ENCODE data around the gene AJM1. TPM values are rescaled to one million over a fixed set of nuclear protein-coding genes. Genes with fewer than 3 reads are reported as not detected.

Gene AJM1
- total RNA-seq, 1 experiment from 2014 or later = 1.9 TPM

GRCh38 chr9:136849038-136849959, 7.0 kb downstream of the AJM1 start, which contains the start of gene PHPT1:
TSS of gene PHPT1 (plus strand) at chr9:136849409. CDS start at chr9:136849431, 22 bp downstream.
- peaks cover 15% of the 10 kb centered on the region for H3K4me1 ChIP-seq (ENCODE audit: low read length)
- H3K79me2 ChIP-seq (ENCODE audit: low read length) = no peaks in the 10 kb centered on the region
- H3K27me3 ChIP-seq (ENCODE audit: low read length) = no peaks in the 10 kb centered on the region
- peak within 1 kb of the TSS; percentile 79 for H3K4me3 ChIP-seq (ENCODE audit: low read length)
- H3K9ac ChIP-seq (ENCODE audit: low read length) = peak within 1 kb of the TSS; percentile 73
- H3K36me3 ChIP-seq (ENCODE audit: insufficient read depth, low read length) = peaks cover 3% of the 10 kb centered on the region; the same call in 1 of the 2 replicates
- H3K4me2 ChIP-seq (ENCODE audit: low read depth, low read length, poor library complexity, severe bottlenecking) = peak within 1 kb of the TSS; percentile 74
- H3K27ac ChIP-seq (ENCODE audit: low read length) = peak within 1 kb of the TSS; percentile 63
- peak; percentile 99 for DNase-seq
- no peak within 1 kb of the TSS for H2AFZ ChIP-seq (ENCODE audit: low read length)
- H3K9me3 ChIP-seq (ENCODE audit: low read length) = no peaks in the 10 kb centered on the region
- H4K20me1 ChIP-seq (ENCODE audit: insufficient read depth, low read depth, low read length) = peaks cover 13% of the 10 kb centered on the region
- no peaks in the 10 kb centered on the region for H3K9me2 ChIP-seq (replicated peaks; ENCODE audit: insufficient read depth, low read length)

DNA sequence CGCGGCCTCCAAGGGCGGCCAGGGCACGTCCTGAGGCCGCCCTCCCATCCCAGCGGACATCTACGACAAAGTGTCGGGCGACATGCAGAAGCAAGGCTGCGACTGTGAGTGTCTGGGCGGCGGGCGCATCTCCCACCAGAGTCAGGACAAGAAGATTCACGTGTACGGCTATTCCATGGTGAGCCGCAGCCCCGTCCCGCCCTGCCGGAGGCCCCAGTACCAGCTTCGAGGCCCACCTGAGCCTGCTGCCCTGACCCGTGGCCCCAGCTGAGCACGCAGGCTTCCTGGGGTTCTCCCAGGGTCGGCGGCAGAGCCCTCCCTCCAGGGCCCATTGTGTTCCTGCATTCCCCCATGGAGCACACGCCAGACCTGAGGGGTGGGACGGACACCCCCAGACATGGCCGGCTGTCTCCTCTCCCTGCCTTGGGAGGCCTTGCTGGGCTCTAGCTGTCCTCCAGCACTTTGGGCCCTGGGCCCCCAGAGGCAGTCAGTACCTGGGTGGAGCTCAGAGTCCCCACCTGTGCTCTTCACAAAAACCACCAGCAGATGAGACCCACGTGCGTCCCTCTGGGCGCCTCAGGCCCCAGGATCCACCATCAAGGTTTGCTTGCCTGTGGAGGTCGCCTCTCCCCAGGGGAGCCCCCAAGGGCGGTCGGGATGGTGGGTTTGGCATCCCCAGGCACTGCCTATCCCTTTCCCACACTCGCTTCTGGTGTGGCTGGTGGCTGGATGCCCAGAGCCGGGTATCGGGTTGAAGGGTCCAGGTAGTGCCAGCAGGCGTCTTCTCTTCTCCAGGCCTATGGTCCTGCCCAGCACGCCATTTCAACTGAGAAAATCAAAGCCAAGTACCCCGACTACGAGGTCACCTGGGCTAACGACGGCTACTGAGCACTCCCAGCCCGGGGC, 7.9 kb downstream of the AJM1 start:
- Histone ChIP-seq H3K4me3 (ENCODE audit: low read length) (peak overlapping the region; percentile 79), H2AFZ (ENCODE audit: low read length) (no peak overlapping the region)
- no peak for DNase-seq

DNA sequence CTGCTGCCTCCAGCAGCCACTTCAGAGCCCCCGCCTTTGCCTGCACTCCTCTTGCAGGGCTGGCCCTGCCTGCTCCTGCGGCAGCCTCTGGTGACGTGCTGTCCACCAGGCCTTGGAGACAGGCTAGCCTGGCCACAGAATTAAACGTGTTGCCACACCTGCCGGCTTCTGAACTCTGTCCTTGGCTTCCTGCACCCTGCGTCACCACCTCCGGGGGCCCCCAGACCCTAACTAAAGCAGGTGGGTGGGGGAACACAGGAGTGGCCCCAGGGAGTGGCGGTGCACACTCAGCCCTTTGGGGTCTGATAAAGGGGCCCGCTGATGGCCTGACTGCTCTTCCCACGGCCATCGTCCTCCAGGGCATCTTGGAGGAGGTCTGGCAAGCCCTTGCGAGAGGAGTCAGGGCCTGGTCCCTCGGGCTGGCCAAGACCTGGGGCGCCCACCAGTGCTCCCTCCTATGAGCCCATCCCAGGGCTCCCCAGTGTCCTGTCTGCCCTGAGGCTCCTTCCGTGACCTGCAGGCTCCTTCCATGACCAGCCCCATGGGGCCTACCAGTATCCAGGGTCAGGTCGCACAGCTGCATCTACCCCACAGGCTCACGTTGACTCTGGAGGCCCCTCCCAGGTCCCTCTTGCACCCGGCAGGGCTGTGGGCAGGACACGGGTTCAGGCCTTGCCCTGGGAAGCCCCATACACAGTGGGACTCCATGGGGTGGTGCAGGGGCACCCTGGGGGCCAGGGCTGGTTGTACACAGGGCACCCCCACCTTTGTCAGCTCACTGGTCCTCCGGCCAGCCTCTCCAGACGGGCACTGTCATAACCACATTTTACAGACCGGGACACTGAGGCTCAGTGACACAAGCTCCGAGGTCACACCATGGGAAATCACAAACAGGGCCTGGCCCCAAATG, 8.8 kb downstream of the AJM1 start:
- Histone ChIP-seq H4K20me1 (ENCODE audit: insufficient read depth, low read depth, low read length) (peaks cover 13% of the 10 kb centered on the region), H3K27ac (ENCODE audit: low read length) (no peak overlapping the region), H3K4me3 (ENCODE audit: low read length) (no peak overlapping the region), H3K9me3 (ENCODE audit: low read length) (no peaks in the 10 kb centered on the region), H3K4me2 (ENCODE audit: low read depth, low read length, poor library complexity, severe bottlenecking) (no peak overlapping the region), H3K36me3 (ENCODE audit: insufficient read depth, low read length) (peaks cover 3% of the 10 kb centered on the region; the same call in 1 of the 2 replicates), H3K27me3 (ENCODE audit: low read length) (no peaks in the 10 kb centered on the region), H3K4me1 (ENCODE audit: low read length) (peaks cover 15% of the 10 kb centered on the region), H3K79me2 (ENCODE audit: low read length) (no peaks in the 10 kb centered on the region), H2AFZ (ENCODE audit: low read length) (no peak overlapping the region), H3K9ac (ENCODE audit: low read length) (no peak overlapping the region), H3K9me2 (replicated peaks; ENCODE audit: insufficient read depth, low read length) (no peaks in the 10 kb centered on the region)
- no peak for DNase-seq

More for the DNA sequence above, 7.9 kb downstream of the AJM1 start:
- Histone ChIP-seq H3K9ac (ENCODE audit: low read length) (peak overlapping the region; percentile 65), H3K9me2 (replicated peaks; ENCODE audit: insufficient read depth, low read length) (no peaks in the 10 kb centered on the region), H4K20me1 (ENCODE audit: insufficient read depth, low read depth, low read length) (peaks cover 13% of the 10 kb centered on the region), H3K36me3 (ENCODE audit: insufficient read depth, low read length) (peaks cover 3% of the 10 kb centered on the region; the same call in 1 of the 2 replicates), H3K79me2 (ENCODE audit: low read length) (no peaks in the 10 kb centered on the region), H3K4me2 (ENCODE audit: low read depth, low read length, poor library complexity, severe bottlenecking) (peak overlapping the region; percentile 74), H3K9me3 (ENCODE audit: low read length) (no peaks in the 10 kb centered on the region), H3K27me3 (ENCODE audit: low read length) (no peaks in the 10 kb centered on the region), H3K27ac (ENCODE audit: low read length) (no peak overlapping the region), H3K4me1 (ENCODE audit: low read length) (peaks cover 15% of the 10 kb centered on the region)

DNA sequence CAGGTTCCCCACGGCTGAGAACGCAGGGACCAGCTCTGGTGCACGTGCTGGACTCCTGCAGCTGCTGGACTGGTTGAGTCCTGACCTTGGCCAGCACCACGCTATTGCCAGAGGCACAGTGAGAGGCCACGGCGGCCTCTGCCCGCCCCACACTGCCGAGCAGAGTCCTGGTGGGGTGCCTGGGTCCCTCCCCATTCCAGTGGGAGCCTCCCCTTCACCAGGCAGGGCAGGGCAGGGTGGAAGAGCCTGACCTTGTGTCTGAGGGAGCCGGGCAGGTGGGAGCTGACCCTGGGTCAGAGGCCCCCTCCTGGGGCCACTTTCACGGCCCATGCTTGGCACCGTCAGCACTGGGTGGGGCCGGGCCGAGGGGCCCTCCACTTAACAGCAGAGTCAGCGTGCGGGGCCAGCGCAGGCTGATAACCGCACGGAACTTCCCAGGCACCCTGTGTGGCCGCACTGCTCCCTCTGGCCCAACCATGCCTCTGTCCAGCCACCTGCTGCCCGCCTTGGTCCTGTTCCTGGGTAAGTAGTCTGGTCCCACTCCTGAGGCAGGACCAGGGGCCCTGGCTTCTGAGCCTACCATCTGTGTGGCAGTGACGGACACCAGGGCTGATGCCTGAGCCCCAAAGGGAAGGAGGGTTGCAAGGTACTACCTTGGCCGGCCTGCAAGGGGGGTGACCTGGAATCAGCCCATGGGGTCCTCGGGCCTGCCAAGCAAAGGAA, 9.8 kb downstream of the AJM1 start, which contains the start of gene MAMDC4:
TSS of gene MAMDC4 (plus strand) at position 406 of the 723 bp plus-strand sequence. CDS start at position 477, 71 bp downstream.
- DNase-seq = no peak
- H2AFZ ChIP-seq (ENCODE audit: low read length) = no peak within 1 kb of the TSS
- peaks cover 13% of the 10 kb centered on the region for H4K20me1 ChIP-seq (ENCODE audit: insufficient read depth, low read depth, low read length)
- no peaks in the 10 kb centered on the region for H3K9me3 ChIP-seq (ENCODE audit: low read length)
- H3K4me3 ChIP-seq (ENCODE audit: low read length) = no peak within 1 kb of the TSS
- no peak within 1 kb of the TSS for H3K9ac ChIP-seq (ENCODE audit: low read length)
- no peak within 1 kb of the TSS for H3K27ac ChIP-seq (ENCODE audit: low read length)
- peaks cover 3% of the 10 kb centered on the region; the same call in 1 of the 2 replicates for H3K36me3 ChIP-seq (ENCODE audit: insufficient read depth, low read length)
- no peak within 1 kb of the TSS for H3K4me2 ChIP-seq (ENCODE audit: low read depth, low read length, poor library complexity, severe bottlenecking)
- H3K9me2 ChIP-seq (replicated peaks; ENCODE audit: insufficient read depth, low read length) = no peaks in the 10 kb centered on the region
- H3K79me2 ChIP-seq (ENCODE audit: low read length) = no peaks in the 10 kb centered on the region
- peaks cover 15% of the 10 kb centered on the region for H3K4me1 ChIP-seq (ENCODE audit: low read length)
- no peaks in the 10 kb centered on the region for H3K27me3 ChIP-seq (ENCODE audit: low read length)

DNA sequence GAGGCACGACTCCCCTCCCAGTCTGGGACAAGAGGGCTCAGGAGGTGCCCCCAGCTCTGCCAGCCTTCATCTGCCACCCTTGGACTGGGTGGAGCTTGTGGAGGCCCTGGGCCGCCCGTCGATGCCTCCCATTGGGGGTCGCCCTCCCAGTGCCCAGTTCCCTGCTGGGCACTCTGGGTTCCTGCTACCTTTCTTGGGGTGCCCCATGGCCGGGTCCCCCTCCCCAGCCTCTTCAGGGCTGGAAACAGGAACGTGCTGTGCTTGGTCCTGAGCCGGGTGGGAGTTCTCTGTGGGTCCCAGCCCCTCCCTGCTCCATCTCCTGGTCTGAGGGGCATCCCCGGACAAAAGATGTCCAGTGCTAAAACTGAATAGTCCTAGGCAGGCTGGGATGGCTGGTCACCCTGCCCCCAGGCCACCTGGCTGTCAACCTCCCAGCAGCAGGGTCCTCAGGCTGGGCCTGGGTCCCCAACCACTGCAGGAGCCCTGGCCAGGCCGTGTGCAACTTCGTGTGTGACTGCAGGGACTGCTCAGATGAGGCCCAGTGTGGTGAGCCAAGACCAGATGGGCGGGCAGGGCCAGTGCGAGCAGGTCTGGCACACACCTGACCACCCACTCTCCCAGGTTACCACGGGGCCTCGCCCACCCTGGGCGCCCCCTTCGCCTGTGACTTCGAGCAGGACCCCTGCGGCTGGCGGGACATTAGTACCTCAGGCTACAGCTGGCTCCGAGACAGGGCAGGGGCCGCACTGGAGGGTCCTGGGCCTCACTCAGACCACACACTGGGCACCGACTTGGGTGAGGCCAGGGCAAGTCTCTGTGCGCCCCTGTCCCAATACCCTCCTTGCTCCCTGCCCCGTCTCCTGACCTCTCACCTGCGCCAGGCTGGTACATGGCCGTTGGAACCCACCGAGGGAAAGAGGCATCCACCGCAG, 10.7 kb downstream of the AJM1 start:
- H3K27ac ChIP-seq (ENCODE audit: low read length) = no peak overlapping the region
- no peak overlapping the region for H3K9ac ChIP-seq (ENCODE audit: low read length)
- H2AFZ ChIP-seq (ENCODE audit: low read length) = no peak overlapping the region
- peaks cover 3% of the 10 kb centered on the region; the same call in 1 of the 2 replicates for H3K36me3 ChIP-seq (ENCODE audit: insufficient read depth, low read length)
- H3K9me3 ChIP-seq (ENCODE audit: low read length) = no peaks in the 10 kb centered on the region
- H3K27me3 ChIP-seq (ENCODE audit: low read length) = no peaks in the 10 kb centered on the region
- H3K4me1 ChIP-seq (ENCODE audit: low read length) = peaks cover 10% of the 10 kb centered on the region
- no peaks in the 10 kb centered on the region for H3K79me2 ChIP-seq (ENCODE audit: low read length)
- H3K4me2 ChIP-seq (ENCODE audit: low read depth, low read length, poor library complexity, severe bottlenecking) = no peak overlapping the region
- no peaks in the 10 kb centered on the region for H3K9me2 ChIP-seq (replicated peaks; ENCODE audit: insufficient read depth, low read length)
- no peak for DNase-seq
- H4K20me1 ChIP-seq (ENCODE audit: insufficient read depth, low read depth, low read length) = peaks cover 13% of the 10 kb centered on the region
- no peak overlapping the region for H3K4me3 ChIP-seq (ENCODE audit: low read length)

DNA sequence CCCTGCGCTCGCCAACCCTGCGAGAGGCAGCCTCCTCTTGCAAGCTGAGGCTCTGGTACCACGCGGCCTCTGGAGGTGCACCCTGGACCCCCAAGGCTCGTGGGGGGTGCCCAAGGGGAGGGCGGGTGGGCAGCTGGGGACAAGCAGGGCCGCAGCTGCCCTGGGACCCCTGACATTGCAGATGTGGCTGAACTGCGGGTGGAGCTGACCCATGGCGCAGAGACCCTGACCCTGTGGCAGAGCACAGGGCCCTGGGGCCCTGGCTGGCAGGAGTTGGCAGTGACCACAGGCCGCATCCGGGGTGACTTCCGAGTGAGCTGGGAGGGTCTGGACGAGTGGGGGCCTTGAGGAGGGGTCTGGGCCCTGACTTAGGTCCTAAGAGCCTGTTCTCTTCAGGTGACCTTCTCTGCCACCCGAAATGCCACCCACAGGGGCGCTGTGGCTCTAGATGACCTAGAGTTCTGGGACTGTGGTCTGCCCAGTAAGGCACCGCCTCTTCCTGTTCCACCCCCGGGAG, 11.4 kb downstream of the AJM1 start:
- H2AFZ ChIP-seq (ENCODE audit: low read length) = no peak overlapping the region
- no peak overlapping the region for H3K4me3 ChIP-seq (ENCODE audit: low read length)
- H3K79me2 ChIP-seq (ENCODE audit: low read length) = no peaks in the 10 kb centered on the region
- H3K36me3 ChIP-seq (ENCODE audit: insufficient read depth, low read length) = peaks cover 3% of the 10 kb centered on the region; the same call in 1 of the 2 replicates
- peak; percentile 64 for DNase-seq
- H3K27ac ChIP-seq (ENCODE audit: low read length) = no peak overlapping the region
- H3K9me2 ChIP-seq (replicated peaks; ENCODE audit: insufficient read depth, low read length) = no peaks in the 10 kb centered on the region
- H3K27me3 ChIP-seq (ENCODE audit: low read length) = no peaks in the 10 kb centered on the region
- H3K4me1 ChIP-seq (ENCODE audit: low read length) = peaks cover 9% of the 10 kb centered on the region
- no peak overlapping the region for H3K4me2 ChIP-seq (ENCODE audit: low read depth, low read length, poor library complexity, severe bottlenecking)
- H3K9me3 ChIP-seq (ENCODE audit: low read length) = no peaks in the 10 kb centered on the region
- H3K9ac ChIP-seq (ENCODE audit: low read length) = no peak overlapping the region
- peaks cover 13% of the 10 kb centered on the region for H4K20me1 ChIP-seq (ENCODE audit: insufficient read depth, low read depth, low read length)

Data from Karpas-422 (cell line).